DOHH2 (cell line): Measurements from ENCODE around the gene CNIH2.

ENCODE experiments used
- CTCF ChIP-seq: fragments of 200-600 bp; sonication (generic); IDR thresholded peaks from one replicate; pipeline ENCODE4 v1.5.1; 2014; ENCODE audit warnings: antibody characterized with exemption, mild to moderate bottlenecking, low read depth, low read length; ENCODE audit not compliant: poor library complexity, severe bottlenecking
- EZH2phosphoT487 ChIP-seq: fragments of 200-600 bp; sonication (generic); IDR thresholded peaks from 2 replicates; pipeline ENCODE4 v1.6.1; 2017; ENCODE audit warnings: borderline replicate concordance, mild to moderate bottlenecking, antibody characterized with exemption, low read length, moderate library complexity, mixed read lengths

- TF ChIP-seq CTCF (no peak), EZH2phosphoT487 (no peak)
Measured at GRCh38 chr11:66239998-66240780, 37.8 kb upstream of the CNIH2 start.
